Lung (tissue), 12 donors: ENCODE measurements around the gene PRX. TPM values are rescaled to one million over a fixed set of nuclear protein-coding genes. Genes with fewer than 3 reads are reported as not detected.

Experiments used
- ATAC-seq: fragments of 200-7000 bp; cut with Tn5 transposase; one replicate; pipeline ENCODE4 v1.9.1; 2020; ENCODE audit warnings: moderate number of reproducible peaks; ENCODE audit not compliant: insufficient read depth, low FRiP score
- DNase-seq, 3 donors: peaks; one replicate each; pipeline ENCODE4 v3.0.0-alpha.2; 2013 to 2017
- H3K27ac ChIP-seq, 2 donors: one replicate each; pipeline ENCODE4 v1.5.1; 2013; ENCODE audit warnings: mild to moderate bottlenecking in 2 of 2, moderate library complexity in 2 of 2, control low read depth in 1 of 2, inconsistent platforms in 1 of 2, low read depth in 1 of 2, low read length in 1 of 2
- H3K27me3 ChIP-seq, 3 donors: one replicate each; pipeline ENCODE4 v1.5.1; 2013; ENCODE audit warnings: low read length in 2 of 3; ENCODE audit not compliant: control insufficient read depth in 3 of 3, insufficient read depth in 3 of 3
- H3K36me3 ChIP-seq, 4 donors: one replicate each; pipeline ENCODE4 v1.5.1; 2013; ENCODE audit warnings: low read length in 4 of 4, mild to moderate bottlenecking in 1 of 4, moderate library complexity in 1 of 4; ENCODE audit not compliant: control insufficient read depth in 4 of 4, insufficient read depth in 4 of 4
- H3K4me1 ChIP-seq, 5 donors: one replicate each; pipeline ENCODE4 v1.5.1; 2013; ENCODE audit warnings: low read length in 5 of 5, mild to moderate bottlenecking in 2 of 5, moderate library complexity in 1 of 5; ENCODE audit not compliant: control insufficient read depth in 5 of 5, insufficient read depth in 5 of 5
- H3K4me3 ChIP-seq: one replicate; pipeline ENCODE4 v1.5.1; 2013; ENCODE audit warnings: mild to moderate bottlenecking, control low read depth, moderate library complexity
- H3K9ac ChIP-seq, 2 donors: one replicate each; pipeline ENCODE4 v1.5.1; 2013; ENCODE audit warnings: low read length in 2 of 2, control low read depth in 1 of 2; ENCODE audit not compliant: insufficient read depth in 1 of 2
- H3K9me3 ChIP-seq, 4 donors: one replicate each; pipeline ENCODE4 v1.5.1; 2013; ENCODE audit warnings: low read length in 3 of 4, mild to moderate bottlenecking in 1 of 4, moderate library complexity in 1 of 4; ENCODE audit not compliant: control insufficient read depth in 4 of 4, insufficient read depth in 3 of 4
- CTCF ChIP-seq: IDR thresholded peaks from 2 replicates; pipeline ENCODE4 v1.5.1; 2012; ENCODE audit warnings: mild to moderate bottlenecking; ENCODE audit errors: control extremely low read depth, extremely low read depth
- WGBS, 2 donors: extraction: QIAGEN DNeasy Blood & Tissue Kit; methylation state at CpG; one replicate each; pipeline ENCODE4 v1.1.7; 2013; 5-methylcytosine and 5-hydroxymethylcytosine counted together
- polyA plus RNA-seq, 2 donors: library from polyadenylated mRNA; stranded (reverse); fragments of 200-250 nt; gene quantifications; one replicate each; pipeline ENCODE4 v1.2.1, GENCODE V29; 2013
- total RNA-seq, 2 donors: library from RNA; depleted of rRNA in 1 of 2; stranded (reverse); fragments of >200 nt in 1 of 2; gene quantifications; one replicate each; pipeline ENCODE4 v1.2.1, GENCODE V29; 2014 to 2021
- donor health status: control.
- donor health status: control.
- donor health status: Bipolar disorder and iron deficiency.
- donor health status: healthy.
- donor health status: DM: yes; HTN: yes; CAD: no.

The PRX gene
- total and polyA plus RNA-seq, 4 donors = 16.9 to 43.8 (median 27.9) TPM

- H3K36me3 ChIP-seq = peaks cover 0 to 10% (median 0%) of the 10 kb centered on the region in 4 donors
- H3K4me1 ChIP-seq = peaks cover 0 to 8% (median 0%) of the 10 kb centered on the region in 5 donors
- WGBS, 2 donors = 92 to 94% methylated on average over 38 to 41 of the region's 41 CpGs
- ATAC-seq = no peak
- no peak for DNase-seq
- no peak overlapping the region for H3K4me3 ChIP-seq
- TF ChIP-seq CTCF = no peak
- no peaks in the 10 kb centered on the region for H3K27me3 ChIP-seq
- no peaks in the 10 kb centered on the region for H3K9me3 ChIP-seq
- no peak overlapping the region for H3K27ac ChIP-seq
- H3K9ac ChIP-seq = no peak overlapping the region
Observed at GRCh38 chr19:40393894-40394815, 19.0 kb downstream of the PRX start.

GRCh38 chr19:40392894-40393517 lies 20.2 kb downstream of the PRX start:
- ATAC-seq (no peak), DNase-seq (peak; percentile 36 to 66 (median 40))
- H3K27ac ChIP-seq = peak overlapping the region in 1 of 2 donors; percentile 53
- no peak overlapping the region for H3K9ac ChIP-seq
- no peaks in the 10 kb centered on the region for H3K27me3 ChIP-seq
- peak; percentile 9 for TF ChIP-seq CTCF
- 40 to 63% methylated on average over 9 of the region's 9 CpGs for WGBS, 2 donors
- no peaks in the 10 kb centered on the region for H3K9me3 ChIP-seq
- peaks cover 0 to 8% (median 0%) of the 10 kb centered on the region in 5 donors for H3K4me1 ChIP-seq
- peaks cover 0 to 10% (median 0%) of the 10 kb centered on the region in 4 donors for H3K36me3 ChIP-seq
- H3K4me3 ChIP-seq = no peak overlapping the region

- 76% methylated on average over 8 of the region's 8 CpGs for WGBS, 2 donors
- ATAC-seq (no peak), DNase-seq (no peak)
- H3K9ac ChIP-seq = no peak overlapping the region
- no peak overlapping the region for H3K4me3 ChIP-seq
- H3K27me3 ChIP-seq = no peaks in the 10 kb centered on the region
- peak overlapping the region in 1 of 2 donors; percentile 53 for H3K27ac ChIP-seq
- peaks cover 0 to 8% (median 0%) of the 10 kb centered on the region in 5 donors for H3K4me1 ChIP-seq
- no peaks in the 10 kb centered on the region for H3K9me3 ChIP-seq
- H3K36me3 ChIP-seq = peaks cover 0 to 6% (median 0%) of the 10 kb centered on the region in 4 donors
- TF ChIP-seq CTCF = no peak
Observed at GRCh38 chr19:40392123-40392522, 21.1 kb downstream of the PRX start.
